ENCODE measurements around the gene IFNA2.

GRCh38 chr9:21432672-21433425 lies 47.7 kb upstream of the IFNA2 start:
- TF ChIP-seq, protein P1, sequence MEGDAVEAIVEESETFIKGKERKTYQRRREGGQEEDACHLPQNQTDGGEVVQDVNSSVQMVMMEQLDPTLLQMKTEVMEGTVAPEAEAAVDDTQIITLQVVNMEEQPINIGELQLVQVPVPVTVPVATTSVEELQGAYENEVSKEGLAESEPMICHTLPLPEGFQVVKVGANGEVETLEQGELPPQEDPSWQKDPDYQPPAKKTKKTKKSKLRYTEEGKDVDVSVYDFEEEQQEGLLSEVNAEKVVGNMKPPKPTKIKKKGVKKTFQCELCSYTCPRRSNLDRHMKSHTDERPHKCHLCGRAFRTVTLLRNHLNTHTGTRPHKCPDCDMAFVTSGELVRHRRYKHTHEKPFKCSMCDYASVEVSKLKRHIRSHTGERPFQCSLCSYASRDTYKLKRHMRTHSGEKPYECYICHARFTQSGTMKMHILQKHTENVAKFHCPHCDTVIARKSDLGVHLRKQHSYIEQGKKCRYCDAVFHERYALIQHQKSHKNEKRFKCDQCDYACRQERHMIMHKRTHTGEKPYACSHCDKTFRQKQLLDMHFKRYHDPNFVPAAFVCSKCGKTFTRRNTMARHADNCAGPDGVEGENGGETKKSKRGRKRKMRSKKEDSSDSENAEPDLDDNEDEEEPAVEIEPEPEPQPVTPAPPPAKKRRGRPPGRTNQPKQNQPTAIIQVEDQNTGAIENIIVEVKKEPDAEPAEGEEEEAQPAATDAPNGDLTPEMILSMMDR (IDR thresholded peaks at IDR 0.05) = no peak
- TF ChIP-seq POLR2AphosphoS5 (IDR thresholded peaks at IDR 0.05) = no peak
- TF ChIP-seq POLR2A (IDR thresholded peaks at IDR 0.05) = no peak

Measured in breast epithelium (tissue), 3 donors.